IMR-90 (cell line): ENCODE results near the gene COX6B1. TPM values are rescaled to one million over a fixed set of nuclear protein-coding genes. Genes with fewer than 3 reads are reported as not detected.
A peak's percentile ranks its signal among the peaks of the same experiment; 100 is the strongest.

ENCODE experiments used
- ATAC-seq: fragments of 200-7000 bp; cut with Tn5 transposase; 2 replicates; pipeline ENCODE4 v1.9.1; 2020; ENCODE audit warnings: low read depth, mild to moderate bottlenecking, moderate library complexity
- BruUV-seq: library from RNA; stranded (reverse); fragments of 400-500 nt; replicated peaks from 2 replicates; lab custom pipeline; 2021; lab: Mats Ljungman, UMichigan
- CTCF ChIA-PET: fragments of 300-600 bp; formaldehyde crosslinking; extraction: SDS; loops from one replicate; lab custom pipeline; 2021; ENCODE audit warnings: antibody characterized with exemption; lab: Yijun Ruan, JAX
- POLR2A ChIA-PET: fragments of 300-600 bp; sonication (Branson Sonifier 250); formaldehyde crosslinking; loops from one replicate; lab custom pipeline; 2022; ENCODE audit warnings: antibody characterized with exemption; ENCODE audit not compliant: unreplicated experiment; lab: Charles Lee
- DNase-seq: peaks from one replicate; pipeline ENCODE4 v3.0.0; 2013
- H2AFZ ChIP-seq: replicated peaks from 2 replicates; pipeline ENCODE3; 2013; ENCODE audit warnings: low read length, mild to moderate bottlenecking; ENCODE audit not compliant: poor library complexity
- H2AK5ac ChIP-seq: 2 replicates; pipeline ENCODE4 v1.6.1; 2013; ENCODE audit warnings: low read depth, low read length, inconsistent platforms
- H2AK9ac ChIP-seq: replicated peaks from 2 replicates; pipeline ENCODE3; 2013; ENCODE audit warnings: mild to moderate bottlenecking, low read depth, low read length, moderate library complexity; ENCODE audit not compliant: poor library complexity
- H2BK120ac ChIP-seq: 2 replicates; pipeline ENCODE4 v1.6.1; 2013; ENCODE audit warnings: low read depth, low read length, inconsistent platforms
- H2BK15ac ChIP-seq: 3 replicates; pipeline ENCODE4 v1.6.1; 2013; ENCODE audit warnings: low read depth, low read length, inconsistent platforms
- H2BK20ac ChIP-seq: 2 replicates; pipeline ENCODE4 v1.6.1; 2013; ENCODE audit warnings: low read depth, mild to moderate bottlenecking, inconsistent platforms, low read length, moderate library complexity
- H2BK5ac ChIP-seq: 2 replicates; pipeline ENCODE4 v1.6.1; 2013; ENCODE audit warnings: mild to moderate bottlenecking, low read depth, low read length, inconsistent platforms; ENCODE audit not compliant: poor library complexity, severe bottlenecking
- H3K14ac ChIP-seq: replicated peaks from 2 replicates; pipeline ENCODE4 v1.6.1; 2013; ENCODE audit warnings: low read depth, low read length, inconsistent platforms
- H3K18ac ChIP-seq: 2 replicates; pipeline ENCODE4 v1.6.1; 2013; ENCODE audit warnings: low read depth, low read length, control low read depth
- H3K23ac ChIP-seq: 2 replicates; pipeline ENCODE4 v1.6.1; 2013; ENCODE audit warnings: low read depth, low read length, inconsistent platforms
- H3K27ac ChIP-seq: 2 replicates; pipeline ENCODE4 v1.5.1; 2013; ENCODE audit warnings: mild to moderate bottlenecking, control low read depth, low read length; ENCODE audit not compliant: insufficient read depth
- H3K27me3 ChIP-seq: 2 replicates; pipeline ENCODE4 v1.6.1; 2013; ENCODE audit warnings: low read length; ENCODE audit not compliant: control insufficient read depth, insufficient read depth
- H3K36me3 ChIP-seq: 2 replicates; pipeline ENCODE4 v1.6.1; 2013; ENCODE audit warnings: low read length, mixed read lengths; ENCODE audit not compliant: control insufficient read depth, insufficient read depth
- H3K4ac ChIP-seq: 2 replicates; pipeline ENCODE4 v1.6.1; 2013; ENCODE audit warnings: low read depth, low read length, inconsistent platforms
- H3K4me1 ChIP-seq: 2 replicates; pipeline ENCODE4 v1.6.1; 2013; ENCODE audit warnings: low read length, mixed read lengths; ENCODE audit not compliant: control insufficient read depth, insufficient read depth
- H3K4me2 ChIP-seq: 2 replicates; pipeline ENCODE4 v1.6.1; 2013; ENCODE audit warnings: low read depth, mild to moderate bottlenecking, control low read depth, low read length, moderate library complexity
- H3K4me3 ChIP-seq: 2 replicates; pipeline ENCODE4 v1.5.1; 2013; ENCODE audit warnings: low read depth, mild to moderate bottlenecking, control low read depth, low read length, moderate library complexity; ENCODE audit not compliant: insufficient read depth
- H3K56ac ChIP-seq: 2 replicates; pipeline ENCODE4 v1.6.1; 2013; ENCODE audit warnings: low read length, inconsistent platforms; ENCODE audit not compliant: insufficient read depth; ENCODE audit errors: extremely low read depth
- H3K79me1 ChIP-seq, 2 experiments: 2 replicates each; pipeline ENCODE4 v1.6.1; 2013; ENCODE audit warnings: low read length in 2 of 2, inconsistent platforms in 1 of 2, low read depth in 1 of 2
- H3K9ac ChIP-seq: 2 replicates; pipeline ENCODE4 v1.6.1; 2013; ENCODE audit warnings: low read depth, low read length, control low read depth
- H3K9me1 ChIP-seq: 2 replicates; pipeline ENCODE4 v1.6.1; 2013; ENCODE audit warnings: low read length, inconsistent platforms; ENCODE audit not compliant: insufficient read depth
- H3K9me3 ChIP-seq: 2 replicates; pipeline ENCODE4 v1.6.1; 2013; ENCODE audit warnings: low read length; ENCODE audit not compliant: control insufficient read depth, insufficient read depth
- H4K20me1 ChIP-seq: 2 replicates; pipeline ENCODE4 v1.6.1; 2013; ENCODE audit warnings: low read length, inconsistent platforms; ENCODE audit not compliant: insufficient read depth
- H4K5ac ChIP-seq: 2 replicates; pipeline ENCODE4 v1.6.1; 2013; ENCODE audit warnings: mild to moderate bottlenecking, low read depth, low read length, control low read depth
- H4K8ac ChIP-seq, 2 experiments: 2 replicates each; pipeline ENCODE4 v1.6.1; 2013; ENCODE audit warnings: low read depth in 2 of 2, low read length in 2 of 2, control low read depth in 1 of 2, inconsistent platforms in 1 of 2
- H4K91ac ChIP-seq: 2 replicates; pipeline ENCODE4 v1.6.1; 2013; ENCODE audit warnings: low read depth, low read length, inconsistent platforms; ENCODE audit not compliant: insufficient read depth
- BHLHE40 ChIP-seq: fragments of 150-350 bp; IDR thresholded peaks from 2 replicates; pipeline ENCODE4 v1.6.1; 2016; ENCODE audit warnings: mild to moderate bottlenecking, low read depth, low read length
- CEBPB ChIP-seq: IDR thresholded peaks from 2 replicates; pipeline ENCODE4 v1.6.1; 2012; ENCODE audit warnings: low read depth, low read length, improper control_type of control experiment
- CHD1 ChIP-seq: IDR thresholded peaks from 2 replicates; pipeline ENCODE4 v1.6.1; 2012; ENCODE audit warnings: low read depth, low read length, improper control_type of control experiment
- NFE2L2 ChIP-seq: fragments of 150-350 bp; IDR thresholded peaks from 2 replicates; pipeline ENCODE4 v1.6.1; 2016; ENCODE audit warnings: low read depth, mild to moderate bottlenecking, low read length
- POLR2A ChIP-seq: IDR thresholded peaks from 2 replicates; pipeline ENCODE4 v1.6.1; 2012; ENCODE audit warnings: mild to moderate bottlenecking, low read depth, low read length
- WGBS, 2 experiments: methylation state at CpG; one replicate each; pipeline versions ENCODE4 v1.1.5 to v1.1.7; 2013; ENCODE audit warnings: missing lambda C conversion rate in 2 of 2; ENCODE audit not compliant: insufficient read length in 1 of 2; ENCODE audit errors: extremely low coverage in 2 of 2; 5-methylcytosine and 5-hydroxymethylcytosine counted together
- dilution Hi-C: fragments of 300-500 bp; cut with HindIII; formaldehyde crosslinking; loops from one replicate; pipeline ENCODE4 v1.14.3; 2018; ENCODE audit warnings: low sequenced_read_pairs; ENCODE audit not compliant: unreplicated experiment
- in situ Hi-C: fragments of 300-500 bp; cut with MboI; formaldehyde crosslinking; loops from 3 replicates; pipeline ENCODE4 v1.14.3; 2019; ENCODE audit warnings: low sequenced_read_pairs, inconsistent platforms, mixed read lengths
- intact Hi-C: fragments of 100-400 bp; cut with micrococcal nuclease; formaldehyde crosslinking; loops from 2 replicates; pipeline ENCODE4 v1.10.0; 2022
- polyA plus RNA-seq, 3 experiments: library from polyadenylated mRNA; depleted of rRNA; stranded (reverse); fragments of >200 nt; gene quantifications; 2 replicates each; pipeline ENCODE4 v1.2.3, GENCODE V29; 2012; ENCODE audit warnings: low replicate concordance in 1 of 3
- total RNA-seq: library from RNA; depleted of rRNA; stranded (reverse); fragments of >200 nt; gene quantifications from 2 replicates; pipeline ENCODE4 v1.2.3, GENCODE V29; 2012
- TF ChIP-seq, protein P1 (sequence below): fragments of 150-350 bp; IDR thresholded peaks from 2 replicates; pipeline ENCODE4 v1.6.1; 2016; ENCODE audit warnings: low read depth, mild to moderate bottlenecking, low read length, moderate library complexity, borderline replicate concordance
- TF ChIP-seq, protein P2 (sequence below): fragments of 150-350 bp; IDR thresholded peaks from 2 replicates; pipeline ENCODE4 v1.6.1; 2017; ENCODE audit warnings: mild to moderate bottlenecking, antibody characterized with exemption, low read length, low read depth

Gene COX6B1
- total and polyA plus RNA-seq, 2 of the 4 experiments (the other 2 are of a cell fraction) = 914 to 983 TPM

DNA sequence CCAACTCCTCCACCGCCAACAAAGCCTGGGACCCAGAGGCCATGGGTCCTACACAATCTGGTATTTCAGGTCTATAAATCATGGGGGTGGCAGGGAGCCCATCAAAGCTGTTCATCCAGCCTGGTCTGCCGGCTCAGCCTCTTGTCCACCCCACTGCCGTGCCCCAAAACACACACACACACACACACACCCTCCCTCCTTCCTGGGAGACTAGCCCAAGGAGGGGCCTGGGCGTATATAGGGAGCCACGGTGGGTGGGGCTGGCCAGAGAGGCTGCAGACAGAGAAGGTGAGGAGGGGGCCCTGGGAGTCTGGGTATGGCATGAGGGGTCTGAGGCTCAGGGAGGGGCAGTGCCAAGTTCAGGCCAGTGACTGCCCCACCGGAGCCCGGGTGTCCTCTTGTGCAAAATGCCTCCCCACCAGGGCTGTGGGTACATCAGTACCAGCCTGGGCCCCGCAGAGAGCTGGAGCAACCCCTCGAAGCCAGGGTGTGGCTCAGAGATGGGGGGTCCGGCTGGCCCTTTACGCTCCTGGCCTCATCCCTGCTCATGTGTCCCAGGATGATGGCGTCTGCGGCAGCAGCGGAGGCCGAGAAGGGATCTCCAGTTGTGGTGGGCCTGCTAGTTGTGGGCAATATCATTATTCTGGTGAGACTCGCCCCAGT lies 18.3 kb downstream of the COX6B1 start, which contains the start of gene UPK1A:
Gene UPK1A, plus strand, starts transcription at position 267 of the 663 bp plus-strand sequence. Its CDS starts 296 bp downstream, at position 563.
- ATAC-seq (peak; percentile 28; the same call in 1 of the 2 replicates), DNase-seq (no peak)
- no peak within 1 kb of the TSS for H4K8ac ChIP-seq
- H2AK5ac ChIP-seq = no peak within 1 kb of the TSS
- H3K9ac ChIP-seq = no peak within 1 kb of the TSS
- ChIA-PET CTCF (no interaction called here), POLR2A (no interaction called here)
- H4K5ac ChIP-seq = no peak within 1 kb of the TSS
- H2BK15ac ChIP-seq = no peak within 1 kb of the TSS
- intact Hi-C loops = no loop called here
- no peak within 1 kb of the TSS for H3K4me2 ChIP-seq
- H3K18ac ChIP-seq = no peak within 1 kb of the TSS
- WGBS, 2 experiments = 83% methylated on average over 3 of the region's 16 CpGs; no CpG with 5 or more reads in 1 of the 2 experiments
- TF ChIP-seq NFE2L2 (no peak), CEBPB (no peak), CHD1 (no peak), POLR2A (no peak), BHLHE40 (no peak)
- TF ChIP-seq, protein P1, sequence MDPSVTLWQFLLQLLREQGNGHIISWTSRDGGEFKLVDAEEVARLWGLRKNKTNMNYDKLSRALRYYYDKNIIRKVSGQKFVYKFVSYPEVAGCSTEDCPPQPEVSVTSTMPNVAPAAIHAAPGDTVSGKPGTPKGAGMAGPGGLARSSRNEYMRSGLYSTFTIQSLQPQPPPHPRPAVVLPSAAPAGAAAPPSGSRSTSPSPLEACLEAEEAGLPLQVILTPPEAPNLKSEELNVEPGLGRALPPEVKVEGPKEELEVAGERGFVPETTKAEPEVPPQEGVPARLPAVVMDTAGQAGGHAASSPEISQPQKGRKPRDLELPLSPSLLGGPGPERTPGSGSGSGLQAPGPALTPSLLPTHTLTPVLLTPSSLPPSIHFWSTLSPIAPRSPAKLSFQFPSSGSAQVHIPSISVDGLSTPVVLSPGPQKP = no peak
- TF ChIP-seq, protein P2, sequence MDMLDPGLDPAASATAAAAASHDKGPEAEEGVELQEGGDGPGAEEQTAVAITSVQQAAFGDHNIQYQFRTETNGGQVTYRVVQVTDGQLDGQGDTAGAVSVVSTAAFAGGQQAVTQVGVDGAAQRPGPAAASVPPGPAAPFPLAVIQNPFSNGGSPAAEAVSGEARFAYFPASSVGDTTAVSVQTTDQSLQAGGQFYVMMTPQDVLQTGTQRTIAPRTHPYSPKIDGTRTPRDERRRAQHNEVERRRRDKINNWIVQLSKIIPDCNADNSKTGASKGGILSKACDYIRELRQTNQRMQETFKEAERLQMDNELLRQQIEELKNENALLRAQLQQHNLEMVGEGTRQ = no peak
- no peak within 1 kb of the TSS for H2BK120ac ChIP-seq
- dilution Hi-C loops = no loop called here
- peaks cover 0 to 2% of the 10 kb centered on the region in 2 experiments; a peak in 1 of 4 replicates for H3K79me1 ChIP-seq
- no peak within 1 kb of the TSS for H3K56ac ChIP-seq
- no peak within 1 kb of the TSS for H3K14ac ChIP-seq
- no peaks in the 10 kb centered on the region for H3K4me1 ChIP-seq
- no peaks in the 10 kb centered on the region for H3K9me3 ChIP-seq
- H2AFZ ChIP-seq = no peak within 1 kb of the TSS
- no peak within 1 kb of the TSS for H3K4me3 ChIP-seq
- no peak within 1 kb of the TSS for H4K91ac ChIP-seq
- no peak within 1 kb of the TSS for H3K23ac ChIP-seq
- H2AK9ac ChIP-seq = no peak within 1 kb of the TSS
- H4K20me1 ChIP-seq = 0 out of 2 replicates have a peak, but pooled peaks cover 5% of the 10 kb centered on the region
- H3K36me3 ChIP-seq = peaks cover 16% of the 10 kb centered on the region
- in situ Hi-C loops = no loop called here
- no peak within 1 kb of the TSS for H2BK5ac ChIP-seq
- H3K27me3 ChIP-seq = peaks cover 5% of the 10 kb centered on the region; the same call in 1 of the 2 replicates
- H3K27ac ChIP-seq = no peak within 1 kb of the TSS
- H3K4ac ChIP-seq = no peak within 1 kb of the TSS
- no peak within 1 kb of the TSS for H2BK20ac ChIP-seq
- no TSS peak for BruUV-seq
- H3K9me1 ChIP-seq = no peaks in the 10 kb centered on the region
